Esophagus muscularis mucosa (tissue), 4 donors: Measurements from ENCODE around the gene FABP6. TPM values are rescaled to one million over a fixed set of nuclear protein-coding genes. Genes with fewer than 3 reads are reported as not detected.

Experiments
- DNase-seq: peaks from one replicate; pipeline ENCODE4 v3.0.0-alpha.2; 2017; ENCODE audit errors: extremely low spot score
- H3K27ac ChIP-seq, 4 donors: fragments of 200-600 bp; sonication (generic); replicated peaks in 1 of 4; 1 replicate in 3 of 4; 2 replicates in 1 of 4; pipeline ENCODE4 v1.5.1; 2016 to 2019; ENCODE audit warnings: mild to moderate bottlenecking in 1 of 4
- H3K27me3 ChIP-seq, 4 donors: fragments of 200-600 bp; sonication (generic); one replicate each; pipeline versions ENCODE4 v1.5.1 to v1.6.0; 2016 to 2019
- H3K36me3 ChIP-seq, 4 donors: fragments of 200-600 bp; sonication (generic); one replicate each; pipeline ENCODE4 v1.5.1; 2016 to 2019
- H3K4me1 ChIP-seq, 4 donors: fragments of 200-600 bp; sonication (generic); one replicate each; pipeline ENCODE4 v1.5.1; 2016 to 2019
- H3K4me3 ChIP-seq, 4 donors: fragments of 200-600 bp; sonication (generic); 1 replicate in 2 of 4; 2 replicates in 2 of 4; pipeline ENCODE4 v1.5.1; 2016 to 2019; ENCODE audit warnings: mild to moderate bottlenecking in 4 of 4, moderate library complexity in 1 of 4
- H3K9me3 ChIP-seq, 4 donors: fragments of 200-600 bp; sonication (generic); 1 replicate in 3 of 4; 2 replicates in 1 of 4; pipeline ENCODE4 v1.5.1; 2016 to 2019
- EP300 ChIP-seq: sonication (generic); formaldehyde crosslinking; IDR thresholded peaks from one replicate; pipeline ENCODE4 v1.6.1; 2017; ENCODE audit warnings: antibody characterized with exemption
- POLR2A ChIP-seq: fragments of 450-650 bp; IDR thresholded peaks from one replicate; pipeline ENCODE4 v1.6.1; 2017; ENCODE audit warnings: antibody characterized with exemption, moderate library complexity, mild to moderate bottlenecking, low read depth
- POLR2AphosphoS5 ChIP-seq, 2 donors: sonication (generic); formaldehyde crosslinking; IDR thresholded peaks; one replicate each; pipeline ENCODE4 v1.6.1; 2017; ENCODE audit warnings: antibody characterized with exemption in 2 of 2
- WGBS: methylation state at CpG from one replicate; pipeline ENCODE4 v1.1.5; 2018; 5-methylcytosine and 5-hydroxymethylcytosine counted together
- intact Hi-C: fragments of 100-400 bp; cut with DNase I; formaldehyde crosslinking; loops from one replicate; pipeline ENCODE4 v1.15.1; 2023
- total RNA-seq, 4 donors: library from RNA; depleted of rRNA; stranded (reverse); fragments of >200 nt; gene quantifications; one replicate each; pipeline versions ENCODE4 v1.1.0 to v1.2.1, GENCODE V29; 2016
- TF ChIP-seq, protein P1 (sequence below), 3 experiments: fragments of 200-600 bp in 2 of 3; fragments of 450-650 bp in 1 of 3; sonication (generic) in 2 of 3; IDR thresholded peaks; one replicate each; pipeline ENCODE4 v1.5.1; 2017 to 2019; ENCODE audit warnings: antibody characterized with exemption in 3 of 3, mild to moderate bottlenecking in 2 of 3, moderate library complexity in 1 of 3

FABP6 gene
- total RNA-seq, 4 donors from 2014 or later, result not detected

DNA sequence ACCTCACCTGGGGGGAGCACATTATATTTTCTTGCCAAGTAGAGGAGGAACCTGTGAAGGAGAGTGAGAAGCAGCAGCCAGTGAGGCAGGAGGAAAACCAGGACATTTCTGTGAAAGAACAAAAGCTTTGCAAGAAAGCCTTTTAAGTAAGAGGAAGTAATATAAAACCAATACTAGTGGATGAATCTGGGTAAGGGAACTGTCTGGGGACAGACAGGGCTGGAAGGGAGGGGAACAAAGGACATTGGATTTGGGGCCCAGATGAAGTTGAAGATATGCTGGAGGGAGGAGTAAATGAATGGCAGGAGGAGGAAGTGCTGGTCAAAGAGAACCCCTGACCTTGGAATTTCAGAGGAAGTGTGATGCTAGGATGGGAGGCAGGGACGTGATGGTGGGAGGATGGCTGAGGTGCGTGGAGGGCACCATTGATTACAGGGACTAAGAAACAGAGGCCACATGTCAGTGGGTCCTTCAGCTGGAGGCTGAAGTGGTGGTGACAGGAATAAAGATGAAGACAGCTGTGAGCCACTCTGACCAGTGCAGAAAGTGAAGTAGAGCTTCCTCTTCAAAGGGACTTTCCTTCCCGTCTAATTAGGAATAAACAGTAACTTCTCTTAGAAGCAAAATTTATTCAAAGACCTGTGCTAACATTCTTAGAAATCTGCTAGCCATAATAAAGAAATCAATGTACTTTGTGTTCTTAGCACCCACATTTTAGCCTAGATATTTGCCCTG is 43.5 kb upstream of the FABP6 start:
- no peak for TF ChIP-seq POLR2A
- TF ChIP-seq POLR2AphosphoS5 (IDR thresholded peaks at IDR 0.05), result no peak
- TF ChIP-seq, protein P1, sequence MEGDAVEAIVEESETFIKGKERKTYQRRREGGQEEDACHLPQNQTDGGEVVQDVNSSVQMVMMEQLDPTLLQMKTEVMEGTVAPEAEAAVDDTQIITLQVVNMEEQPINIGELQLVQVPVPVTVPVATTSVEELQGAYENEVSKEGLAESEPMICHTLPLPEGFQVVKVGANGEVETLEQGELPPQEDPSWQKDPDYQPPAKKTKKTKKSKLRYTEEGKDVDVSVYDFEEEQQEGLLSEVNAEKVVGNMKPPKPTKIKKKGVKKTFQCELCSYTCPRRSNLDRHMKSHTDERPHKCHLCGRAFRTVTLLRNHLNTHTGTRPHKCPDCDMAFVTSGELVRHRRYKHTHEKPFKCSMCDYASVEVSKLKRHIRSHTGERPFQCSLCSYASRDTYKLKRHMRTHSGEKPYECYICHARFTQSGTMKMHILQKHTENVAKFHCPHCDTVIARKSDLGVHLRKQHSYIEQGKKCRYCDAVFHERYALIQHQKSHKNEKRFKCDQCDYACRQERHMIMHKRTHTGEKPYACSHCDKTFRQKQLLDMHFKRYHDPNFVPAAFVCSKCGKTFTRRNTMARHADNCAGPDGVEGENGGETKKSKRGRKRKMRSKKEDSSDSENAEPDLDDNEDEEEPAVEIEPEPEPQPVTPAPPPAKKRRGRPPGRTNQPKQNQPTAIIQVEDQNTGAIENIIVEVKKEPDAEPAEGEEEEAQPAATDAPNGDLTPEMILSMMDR (IDR thresholded peaks at IDR 0.05), result no peak
- TF ChIP-seq EP300, result no peak
- Histone ChIP-seq H3K27ac (no peak overlapping the region), H3K36me3 (no peaks in the 10 kb centered on the region), H3K4me1 (peaks cover 4 to 15% (median 14%) of the 10 kb centered on the region in 4 donors), H3K9me3 (no peaks in the 10 kb centered on the region), H3K4me3 (no peak overlapping the region), H3K27me3 (no peaks in the 10 kb centered on the region)
- 67% methylated on average over 3 of the region's 3 CpGs for WGBS
- intact Hi-C loops, result no loop called here
- DNase-seq, result no peak

DNA sequence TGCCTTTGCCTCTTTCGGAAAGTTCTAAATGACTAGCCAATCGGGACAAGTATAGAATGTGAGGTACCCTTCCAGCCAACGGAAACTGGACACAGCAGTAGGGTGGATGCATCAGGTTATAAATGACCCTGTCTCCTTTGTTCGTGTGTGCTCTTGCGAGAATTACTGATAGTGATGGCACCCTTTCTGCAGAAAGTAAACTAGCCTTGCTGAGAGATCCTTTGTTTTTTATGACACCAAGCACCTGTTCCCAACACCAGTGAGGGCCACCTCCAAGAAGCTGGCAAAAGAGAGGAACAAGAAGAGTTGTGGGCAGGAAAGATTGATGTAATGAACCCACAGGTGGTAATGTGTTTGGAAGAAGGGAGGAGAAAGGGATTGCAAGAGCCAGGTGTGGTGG is 42.8 kb upstream of the FABP6 start:
- no peaks in the 10 kb centered on the region for H3K9me3 ChIP-seq
- 91% methylated on average over 5 of the region's 5 CpGs for WGBS
- no peaks in the 10 kb centered on the region for H3K36me3 ChIP-seq
- H3K4me3 ChIP-seq, result no peak overlapping the region
- DNase-seq, result no peak
- no peak overlapping the region for H3K27ac ChIP-seq
- no peaks in the 10 kb centered on the region for H3K27me3 ChIP-seq
- intact Hi-C loops, result no loop called here
- H3K4me1 ChIP-seq, result peaks cover 4 to 15% (median 14%) of the 10 kb centered on the region in 4 donors
- TF ChIP-seq POLR2AphosphoS5 (IDR thresholded peaks at IDR 0.05), result no peak
- no peak for TF ChIP-seq POLR2A
- TF ChIP-seq, protein P1 (IDR thresholded peaks at IDR 0.05), result no peak
- no peak for TF ChIP-seq EP300

DNA sequence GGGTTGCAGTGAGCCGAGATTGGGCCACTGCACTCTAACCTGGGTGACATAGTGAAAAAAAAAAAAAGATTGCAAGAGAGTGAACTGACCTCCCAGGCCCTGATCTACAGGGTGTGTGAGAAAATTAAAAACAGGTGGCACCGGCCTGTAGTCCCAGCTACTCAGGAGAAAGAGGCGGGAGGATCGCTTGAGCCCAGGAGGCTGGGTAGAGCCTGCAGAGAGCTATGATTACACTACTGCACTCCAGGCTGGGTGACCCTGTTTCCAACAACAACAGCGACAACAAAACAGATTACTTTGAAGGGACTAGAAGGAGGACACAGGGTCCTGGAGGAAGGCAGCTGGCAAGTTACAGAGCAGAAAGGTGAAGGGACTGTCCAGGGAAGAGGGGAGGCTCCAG is 42.2 kb upstream of the FABP6 start:
- intact Hi-C loops, result no loop called here
- no peaks in the 10 kb centered on the region for H3K36me3 ChIP-seq
- H3K9me3 ChIP-seq, result no peaks in the 10 kb centered on the region
- H3K4me3 ChIP-seq, result no peak overlapping the region
- DNase-seq, result no peak
- 98% methylated on average over 5 of the region's 5 CpGs for WGBS
- H3K4me1 ChIP-seq, result peaks cover 4 to 15% (median 14%) of the 10 kb centered on the region in 4 donors
- TF ChIP-seq POLR2AphosphoS5 (IDR thresholded peaks at IDR 0.05) (no peak), POLR2A (no peak), EP300 (no peak)
- TF ChIP-seq, protein P1 (IDR thresholded peaks at IDR 0.05), result no peak
- H3K27ac ChIP-seq, result no peak overlapping the region
- H3K27me3 ChIP-seq, result no peaks in the 10 kb centered on the region

DNA sequence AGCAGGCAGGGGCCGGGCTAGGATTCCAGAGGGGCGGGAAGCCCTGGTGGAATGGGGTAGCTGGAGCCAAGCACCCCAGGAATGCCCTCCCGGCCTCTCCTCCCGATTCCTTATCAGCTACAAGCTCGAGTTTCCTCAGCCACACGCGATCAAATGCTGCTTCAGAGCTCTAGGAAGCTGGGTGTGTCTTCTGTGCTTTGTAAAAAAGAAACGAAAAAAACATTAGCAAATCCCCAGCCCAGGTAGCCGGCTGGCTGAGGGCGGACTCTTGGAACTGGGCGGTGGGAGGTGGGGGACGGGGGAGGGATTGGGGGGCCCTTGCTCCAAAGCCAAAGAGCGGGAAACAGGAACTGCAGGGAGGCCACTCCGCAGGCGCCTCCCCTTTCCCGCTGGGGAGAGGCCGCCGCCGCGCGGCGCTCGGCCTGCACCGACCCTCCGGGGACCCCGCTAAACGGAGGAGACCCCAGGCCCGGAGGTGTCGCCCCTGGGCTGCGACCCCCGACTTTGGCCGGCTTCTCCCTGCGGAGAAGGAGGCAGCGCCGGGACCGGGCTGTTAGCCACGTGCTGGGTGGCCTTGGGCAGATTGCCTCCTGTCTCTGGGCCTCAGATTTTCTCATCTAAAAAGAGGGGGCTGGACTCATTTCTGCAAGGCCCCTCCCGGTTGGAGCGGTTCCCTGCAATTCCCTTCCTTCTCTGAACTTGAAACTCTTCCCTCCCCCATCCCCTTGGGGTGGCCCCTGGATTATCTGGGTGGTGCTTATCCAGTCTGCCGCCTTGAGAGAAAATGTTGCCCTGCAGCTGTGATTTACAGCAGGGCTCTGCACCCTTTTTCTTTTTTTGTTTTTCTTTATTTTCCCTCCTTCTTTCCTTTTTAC is 40.9 kb upstream of the FABP6 start:
- Histone ChIP-seq H3K4me3 (peak overlapping the region; percentile 61 to 65 (median 64)), H3K27me3 (no peaks in the 10 kb centered on the region), H3K27ac (peak overlapping the region; percentile 37 to 72 (median 58)), H3K4me1 (peaks cover 4 to 15% (median 14%) of the 10 kb centered on the region in 4 donors), H3K9me3 (no peaks in the 10 kb centered on the region), H3K36me3 (no peaks in the 10 kb centered on the region)
- TF ChIP-seq POLR2AphosphoS5 (IDR thresholded peaks at IDR 0.05) (no peak), POLR2A (no peak), EP300 (no peak)
- TF ChIP-seq, protein P1 (IDR thresholded peaks at IDR 0.05), result no peak
- intact Hi-C loops, result no loop called here
- 16% methylated on average over 16 of the region's 40 CpGs for WGBS
- no peak for DNase-seq
